Suppressor macrophage (primary cell): Measurements from ENCODE around the gene TEX44.
"Not testable (repeated sequence)": the region's sequence is repeated elsewhere in the genome, so short reads cannot be mapped to it uniquely, and the experiment has no call there.

Experiments
- DNase-seq, 4 experiments: peaks; one replicate each; pipeline ENCODE4 v3.0.0-alpha.2; 2020 to 2022

The TEX44 gene

DNA sequence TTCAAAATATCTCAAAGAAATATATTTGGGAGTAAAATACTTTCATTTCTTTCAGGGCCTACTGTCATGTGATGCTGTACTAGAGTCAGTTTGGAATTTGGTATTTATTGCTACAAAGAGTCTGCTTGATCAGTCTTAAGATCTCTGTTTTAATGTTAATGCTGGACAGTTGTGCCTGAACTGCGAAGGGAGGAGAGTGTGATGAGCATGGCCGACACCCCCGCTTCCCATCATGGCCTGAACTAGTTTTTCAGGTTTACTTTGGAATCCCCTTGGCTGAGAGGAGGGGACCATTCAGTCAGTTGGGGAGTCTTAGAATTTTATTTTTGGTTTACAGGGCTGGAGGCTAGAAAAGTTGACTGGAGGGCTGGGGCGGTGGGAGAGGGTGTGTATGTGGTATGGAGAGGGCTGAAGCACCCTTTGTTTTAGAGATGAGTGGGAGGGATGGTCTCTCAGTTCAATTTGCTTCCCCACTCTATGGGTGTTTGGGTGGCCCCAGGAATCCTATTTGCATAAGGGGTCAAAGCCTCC is 20.9 kb upstream of the TEX44 start:
- DNase-seq: no peak

DNA sequence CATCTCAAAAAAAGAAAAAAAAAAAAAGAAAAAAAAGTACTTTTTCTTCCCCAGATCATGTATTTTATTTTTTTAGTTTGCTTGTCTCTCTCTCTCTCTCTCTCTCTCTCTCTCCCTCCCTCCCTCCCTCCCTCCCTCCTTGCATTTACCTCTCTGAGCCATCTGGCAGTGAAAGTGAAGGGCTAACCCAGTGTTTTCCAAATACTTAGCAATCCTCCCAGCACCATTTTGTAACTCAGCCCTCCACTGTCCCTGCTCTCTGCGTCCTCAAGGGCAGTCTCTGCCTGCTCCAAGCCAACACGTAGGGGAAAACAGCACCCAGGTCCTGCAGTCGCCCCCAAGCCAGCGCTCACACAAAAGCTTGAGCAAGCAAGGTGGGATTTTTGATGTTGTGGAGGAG is 19.6 kb upstream of the TEX44 start:
- DNase-seq: no peak

DNA sequence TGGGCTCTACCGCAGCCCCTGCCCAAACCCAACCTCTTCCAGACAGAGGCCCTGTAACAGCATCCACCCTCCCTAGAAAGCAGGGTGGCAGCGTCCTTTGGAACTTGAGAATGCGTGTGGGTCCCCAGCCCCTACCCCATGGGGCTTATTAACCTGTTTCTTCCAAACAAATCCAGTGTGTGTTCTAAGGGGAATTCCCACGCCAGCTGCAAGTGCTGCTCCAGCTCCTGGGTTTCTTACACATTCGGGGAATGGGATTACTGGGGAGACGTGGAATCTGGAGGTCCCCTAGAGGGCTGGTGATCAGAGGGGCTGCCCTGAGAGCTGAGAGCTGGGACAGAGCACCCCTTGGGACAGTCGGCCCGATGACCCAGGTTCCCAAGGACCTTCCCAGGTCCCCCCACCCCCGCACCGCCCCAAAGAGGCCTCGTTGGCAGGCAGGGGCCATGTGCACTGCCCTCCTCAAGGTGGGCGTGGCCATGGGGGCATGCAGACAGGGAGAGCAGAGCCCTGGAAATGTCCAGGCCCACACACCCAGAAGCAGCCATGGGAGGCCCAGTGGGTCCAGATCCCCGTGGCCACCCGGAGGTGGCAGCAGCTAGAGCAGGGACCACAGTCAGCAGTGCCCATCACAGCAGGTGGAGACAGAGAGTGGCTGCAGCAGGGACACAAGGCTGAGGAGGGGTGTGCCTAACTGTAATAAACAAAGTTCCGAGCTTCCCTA is 18.8 kb upstream of the TEX44 start:
- no peak for DNase-seq

DNA sequence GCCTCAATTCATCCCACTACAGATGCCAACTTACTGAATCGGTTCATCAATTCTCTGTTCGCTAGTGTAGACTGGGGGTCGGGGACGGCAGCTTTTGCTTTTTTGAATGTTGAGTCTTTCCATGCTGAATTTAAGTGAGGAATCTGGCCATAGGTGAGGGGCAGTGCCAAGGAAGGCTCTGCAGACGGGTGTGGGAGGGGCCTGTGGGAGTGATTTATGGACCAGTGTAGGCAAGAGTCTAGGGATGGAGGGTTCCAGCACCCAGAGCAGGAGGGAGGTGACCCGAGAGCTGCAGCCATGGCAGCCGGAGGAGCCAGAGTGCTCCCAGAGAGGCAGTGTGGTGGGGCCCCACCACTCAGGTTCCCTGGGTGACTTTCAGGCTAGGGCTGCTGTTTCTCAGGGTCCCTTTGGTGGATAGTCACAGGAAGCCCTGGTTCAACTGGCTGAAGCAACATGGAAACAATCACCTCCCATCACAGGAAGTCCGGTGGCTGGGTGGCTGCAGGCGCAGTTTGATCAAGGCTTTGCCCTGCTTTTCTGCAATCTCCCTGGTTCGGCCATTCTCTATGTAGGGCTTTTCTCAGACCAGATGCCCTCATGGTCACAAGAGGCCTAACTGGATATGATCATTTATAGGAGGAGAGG is 16.9 kb upstream of the TEX44 start:
- no peak for DNase-seq

DNA sequence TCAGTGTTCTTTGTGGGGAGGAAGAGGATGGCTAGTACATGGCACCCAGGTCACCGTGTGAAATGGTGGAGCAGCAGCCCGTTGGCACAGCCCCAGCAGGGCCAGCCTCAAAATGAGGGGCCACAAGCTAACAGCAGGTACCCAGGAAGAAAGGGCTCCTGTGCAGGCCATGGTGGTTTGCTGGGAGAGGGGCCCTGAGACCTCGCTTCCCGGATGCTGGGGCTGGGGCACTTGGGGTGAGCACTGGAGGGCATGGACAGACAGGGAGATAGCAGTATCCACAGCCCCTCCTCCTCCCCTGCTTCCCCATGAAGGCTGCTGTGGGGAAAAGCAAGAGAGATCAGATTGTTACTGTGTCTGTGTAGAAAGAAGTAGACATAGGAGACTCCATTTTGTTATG is 16.2 kb upstream of the TEX44 start:
- no peak for DNase-seq

DNA sequence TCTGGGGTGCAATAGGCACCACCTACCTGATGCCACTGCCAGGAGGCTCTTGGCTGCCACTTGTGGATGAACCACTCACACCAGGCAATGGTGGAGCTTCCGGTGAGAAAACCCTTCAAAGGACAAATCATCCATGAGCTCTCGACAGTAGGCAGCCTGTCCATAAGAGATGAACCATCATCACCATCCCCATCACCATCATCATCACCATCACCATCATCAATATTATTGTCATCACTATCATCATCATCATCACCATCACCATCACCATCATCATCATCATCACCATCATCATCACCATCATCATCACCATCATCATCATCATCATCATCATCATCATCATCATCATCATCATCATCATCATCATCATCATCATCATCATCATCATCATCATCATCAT is 14.0 kb upstream of the TEX44 start:
- DNase-seq: not testable (repeated sequence)

DNA sequence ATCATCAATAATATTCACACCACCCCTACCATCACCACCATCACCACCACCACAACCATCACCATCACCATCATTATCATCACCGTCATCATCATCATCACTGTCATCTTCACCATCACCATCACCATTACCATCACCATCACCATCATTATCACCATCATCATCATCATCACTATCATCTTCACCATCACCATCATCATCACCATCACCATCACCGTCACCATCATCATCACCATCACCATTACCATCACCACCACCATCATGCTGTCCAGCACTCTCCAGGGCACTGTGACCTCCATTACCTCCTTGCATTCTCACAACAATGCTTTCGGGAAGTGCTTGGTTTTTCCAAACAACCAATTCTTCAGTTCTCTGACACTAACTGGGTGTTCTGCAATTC is 13.1 kb upstream of the TEX44 start:
- no peak for DNase-seq

DNA sequence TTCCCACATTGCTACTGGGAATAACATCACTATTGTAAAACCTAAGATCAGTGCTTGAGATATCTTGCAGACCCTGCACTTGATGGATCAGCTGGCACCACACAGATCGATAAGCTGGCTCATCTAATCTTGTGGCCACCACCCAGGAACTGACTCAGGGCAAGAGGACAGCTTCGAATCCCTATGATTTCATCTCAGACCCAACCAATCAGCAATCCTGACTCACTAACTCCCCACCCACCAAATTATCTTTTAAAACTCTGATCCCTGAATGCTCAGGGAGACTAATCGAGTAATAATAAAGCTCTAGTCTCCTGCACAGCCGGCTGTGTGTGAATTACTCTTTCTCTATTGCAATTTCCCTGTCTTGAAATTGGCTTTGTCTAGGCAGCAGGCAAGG is 11.3 kb upstream of the TEX44 start:
- no peak for DNase-seq

DNA sequence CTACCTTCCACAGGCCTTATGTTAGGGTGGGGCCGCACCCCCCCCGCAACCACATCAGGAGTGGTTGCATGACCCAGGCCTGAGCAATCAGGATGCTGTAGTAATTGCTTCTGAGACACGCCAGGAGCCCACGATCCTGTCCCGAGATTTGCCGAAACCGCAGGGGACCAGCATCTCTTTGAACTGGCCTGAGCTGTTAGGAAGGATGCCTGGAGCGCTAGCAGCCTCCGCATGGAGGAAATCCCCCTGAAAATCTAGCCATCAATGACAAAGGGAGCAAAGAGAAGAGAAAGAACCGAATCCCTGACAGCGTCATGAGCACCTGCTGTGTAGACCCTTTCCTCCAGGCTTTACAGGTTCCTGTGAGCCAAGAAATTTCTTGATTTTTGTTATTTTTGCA is 8.7 kb upstream of the TEX44 start:
- no peak for DNase-seq

DNA sequence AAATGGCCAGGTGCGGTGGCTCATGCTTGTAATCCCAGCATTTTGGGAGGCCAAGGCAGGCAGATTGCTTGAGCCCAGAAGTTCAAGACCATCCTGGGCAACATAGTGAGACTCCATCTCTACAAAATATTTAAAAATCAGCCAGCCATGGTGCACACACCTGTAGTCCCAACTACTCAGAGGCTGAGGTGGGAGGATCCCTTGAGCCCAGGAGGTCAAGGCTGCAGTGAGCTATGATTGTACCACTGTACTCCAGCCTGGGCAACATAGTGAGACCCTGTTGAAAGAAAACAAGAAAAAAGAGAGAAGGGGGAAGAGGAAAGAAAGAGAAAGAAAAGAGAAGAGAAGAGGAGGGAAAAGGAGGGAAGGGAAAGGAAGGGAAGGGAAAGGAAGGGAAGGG is 4.9 kb upstream of the TEX44 start:
- not testable (repeated sequence) for DNase-seq

DNA sequence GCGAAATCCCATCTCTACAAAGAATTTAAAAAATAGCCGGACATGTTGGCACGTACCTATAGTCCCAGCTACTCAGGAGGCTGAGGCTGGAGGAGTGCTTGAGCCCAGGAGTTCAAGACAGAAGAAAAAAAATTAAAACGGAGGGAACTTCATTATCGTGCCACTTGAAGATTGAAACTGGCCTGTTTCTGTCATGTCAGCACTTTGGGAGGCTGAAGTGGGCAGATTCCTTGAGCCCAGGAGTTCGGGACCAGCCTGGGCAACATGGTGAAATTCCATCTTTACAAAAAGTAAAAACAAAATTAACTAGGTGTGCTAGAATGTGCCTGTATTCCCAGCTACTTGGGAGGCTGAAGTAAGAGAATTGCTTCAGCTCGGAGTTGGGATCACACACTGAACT is 3.0 kb upstream of the TEX44 start:
- DNase-seq: no peak

DNA sequence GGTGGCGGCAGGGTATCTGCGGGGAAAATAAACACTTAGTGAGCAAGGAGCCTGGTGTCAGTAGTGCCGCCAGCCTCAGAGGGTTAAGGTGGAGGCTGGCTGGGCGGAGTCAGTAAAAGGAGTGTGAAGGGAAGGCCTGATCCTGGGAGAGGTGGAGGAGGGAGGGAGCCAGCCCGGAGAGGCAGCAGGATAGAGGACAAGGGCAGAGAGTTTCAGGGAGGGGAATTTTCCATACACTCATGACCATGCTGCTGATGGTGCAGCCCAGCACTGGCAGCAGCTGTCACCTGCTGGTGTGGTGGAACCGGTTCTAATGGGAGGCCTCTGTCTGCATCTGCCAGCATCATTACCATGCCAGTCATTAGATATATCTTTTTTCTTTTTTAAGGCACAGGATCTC is 2.0 kb upstream of the TEX44 start:
- DNase-seq: no peak

DNA sequence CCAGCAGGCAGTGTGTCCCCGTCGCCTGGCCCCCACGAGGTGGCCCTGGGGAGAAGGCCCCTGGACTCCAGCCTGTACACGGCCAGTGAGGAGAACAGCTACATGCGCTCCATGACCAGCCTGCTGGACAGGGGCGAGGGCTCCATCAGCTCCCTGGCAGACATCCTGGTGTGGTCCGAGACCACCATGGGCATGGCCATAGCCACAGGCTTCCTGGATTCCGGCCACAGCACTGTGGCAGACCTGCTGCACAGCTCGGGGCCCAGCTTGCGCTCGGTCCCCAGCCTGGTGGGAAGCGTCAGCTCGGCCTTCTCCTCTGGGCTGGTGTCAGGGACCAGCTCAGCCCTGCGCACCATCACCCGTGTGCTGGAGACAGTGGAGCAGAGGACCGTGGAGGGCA is 1.0 kb downstream of the TEX44 start:
- no peak for DNase-seq

DNA sequence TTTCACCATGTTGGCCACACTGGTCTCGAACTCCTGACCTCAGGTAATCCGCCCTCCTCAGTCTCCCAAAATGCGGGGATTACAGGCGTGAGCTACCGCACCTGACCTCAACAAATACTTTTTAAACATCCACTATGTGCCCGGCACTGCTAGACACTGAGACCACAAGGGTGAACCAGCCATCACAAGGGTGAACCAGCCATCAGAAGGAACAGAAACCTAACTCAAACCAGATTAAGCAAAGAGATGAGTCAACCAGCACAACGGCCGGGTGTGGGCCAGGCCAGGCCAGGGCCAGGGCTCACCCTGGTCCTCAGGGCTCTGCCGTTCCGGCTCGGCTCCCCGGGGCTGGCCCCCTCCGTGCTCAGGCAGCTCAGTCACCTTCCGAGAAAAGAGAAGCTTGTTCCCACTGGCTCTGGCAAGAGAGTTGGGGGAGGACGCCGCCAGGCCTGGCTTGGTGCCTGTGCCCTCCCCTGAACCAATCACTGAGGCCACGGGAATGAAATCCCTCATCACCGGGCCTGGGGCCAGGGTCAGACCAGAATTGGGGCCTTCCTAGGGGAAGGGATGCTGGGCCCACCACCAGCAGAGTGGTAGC is 4.4 kb downstream of the TEX44 start:
- peak; percentile 69 to 80 (median 78) for DNase-seq

DNA sequence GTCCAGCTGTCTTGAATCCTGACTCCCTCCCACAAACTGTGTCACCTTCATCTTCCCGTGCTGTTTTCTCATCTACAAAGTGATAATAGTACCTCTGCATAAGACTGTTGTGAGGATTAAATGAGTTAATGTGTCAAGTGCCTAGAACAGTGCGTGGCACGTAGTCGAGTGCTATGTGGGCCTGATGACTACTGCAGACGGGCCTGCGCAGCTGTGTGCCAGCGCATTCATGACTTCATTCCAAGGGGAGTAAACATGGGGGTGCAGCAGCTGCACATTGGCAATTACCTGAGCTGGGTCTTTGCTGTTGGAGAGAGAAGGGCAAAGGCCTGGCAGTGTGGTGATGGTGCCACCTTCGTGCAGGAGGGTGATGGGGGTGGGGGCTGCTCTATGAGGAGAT is 5.0 kb downstream of the TEX44 start:
- DNase-seq: no peak

DNA sequence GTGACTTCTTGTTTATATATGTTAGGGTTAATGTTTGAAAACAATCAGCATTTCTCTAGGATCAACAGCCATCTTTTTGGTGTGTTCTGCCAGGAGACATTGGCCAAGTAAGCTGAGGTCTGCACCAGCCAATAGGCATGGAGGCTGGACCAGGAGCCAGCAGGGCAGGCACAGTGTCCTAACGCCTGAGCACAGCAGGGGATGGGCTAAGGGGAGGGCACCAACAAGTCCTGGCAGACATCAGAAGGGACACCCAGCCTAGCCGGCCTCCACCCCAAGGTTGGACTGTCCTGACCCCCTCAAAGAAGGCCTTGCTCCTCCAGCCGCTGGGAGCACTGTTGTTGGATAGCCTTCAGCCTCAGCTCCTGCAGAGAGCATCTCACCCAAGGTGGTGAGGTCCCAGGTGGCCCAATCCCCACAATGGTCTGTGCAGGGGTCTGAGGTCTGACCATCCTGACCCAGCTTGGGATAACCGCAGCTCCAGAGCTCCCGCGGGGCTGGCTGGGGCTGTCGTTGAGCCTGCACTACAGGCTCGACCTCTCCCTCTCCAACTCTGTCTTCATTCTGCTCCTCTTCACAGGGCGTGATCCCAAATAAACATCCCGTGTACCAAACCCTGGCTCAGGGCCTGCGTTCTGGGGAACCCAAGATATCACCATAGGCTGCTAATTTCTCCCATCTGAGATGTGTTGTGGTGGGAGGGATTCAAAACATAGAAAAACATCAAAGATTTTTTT is 8.1 kb downstream of the TEX44 start:
- DNase-seq: no peak

DNA sequence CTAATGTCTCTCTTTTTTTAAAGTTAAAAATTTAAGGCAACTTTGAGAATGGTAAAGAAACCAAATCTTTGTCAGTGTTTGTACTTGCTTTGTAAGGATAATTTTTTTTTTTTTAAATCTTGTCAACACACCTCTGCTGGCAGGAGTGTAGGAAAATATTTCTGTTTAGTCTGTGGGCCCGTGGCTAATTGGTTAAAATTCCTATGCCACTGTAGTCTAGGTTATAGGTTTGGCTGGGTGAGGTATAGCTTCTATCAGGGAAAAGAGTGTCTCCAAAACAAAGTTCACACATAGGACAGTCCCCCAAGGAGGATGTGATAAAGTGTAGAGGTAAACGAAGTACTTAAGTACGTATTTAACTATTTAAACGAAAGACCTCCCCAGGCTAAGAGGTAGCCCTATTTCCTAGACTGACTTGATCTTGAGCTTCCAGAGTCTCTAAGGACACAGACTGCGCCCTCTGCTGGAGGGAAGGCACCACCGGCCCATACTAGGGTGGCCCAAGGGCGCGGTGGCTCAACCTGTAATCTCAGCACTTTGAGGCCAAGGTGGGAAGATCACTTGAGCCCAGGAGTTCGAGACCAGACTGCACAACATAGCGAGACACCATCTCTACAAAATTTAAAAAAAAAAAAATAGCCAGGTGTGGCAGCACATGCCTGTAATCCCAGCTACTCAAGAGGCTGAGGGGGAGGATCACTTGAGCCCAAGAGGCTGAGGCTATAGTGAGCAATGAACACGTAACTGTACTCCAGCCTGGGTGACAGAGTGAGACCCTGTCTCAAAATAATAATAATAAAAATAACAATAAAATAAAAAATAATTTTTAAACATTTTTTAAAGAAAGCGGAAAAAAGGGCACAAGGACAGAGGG is 8.9 kb downstream of the TEX44 start:
- peak; percentile 87 to 95 (median 92) for DNase-seq

DNA sequence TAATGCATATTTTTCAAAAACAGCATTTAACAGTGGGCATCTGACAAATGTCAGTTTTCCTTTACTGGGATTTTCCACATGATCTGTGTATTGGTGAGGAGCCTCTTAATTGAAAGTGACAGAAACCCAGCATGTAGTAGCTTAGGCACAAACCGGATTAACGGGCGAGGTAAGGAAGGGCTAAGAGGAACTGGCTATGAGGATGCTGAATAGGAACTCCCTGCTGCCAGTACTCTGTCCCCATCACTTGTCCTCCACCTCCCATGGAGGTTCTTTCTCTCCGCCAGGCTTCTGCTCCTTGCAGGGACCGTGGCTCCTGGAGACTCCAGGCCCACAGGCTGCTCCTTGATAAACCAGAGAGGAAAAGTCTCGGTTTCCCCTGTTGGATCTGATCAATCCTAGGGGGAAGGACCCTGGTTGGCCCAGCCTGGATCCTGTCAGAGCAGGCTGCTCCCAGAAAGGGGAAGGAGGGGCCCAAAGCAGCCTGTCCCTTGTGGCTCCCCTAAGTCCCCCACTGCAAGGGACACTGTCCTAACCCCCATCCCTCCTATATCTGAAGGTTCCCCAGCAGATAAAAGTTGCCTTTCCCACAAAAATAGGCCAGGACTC is 10.3 kb downstream of the TEX44 start:
- peak in 2 of 4 experiments; percentile 21 to 27 for DNase-seq

DNA sequence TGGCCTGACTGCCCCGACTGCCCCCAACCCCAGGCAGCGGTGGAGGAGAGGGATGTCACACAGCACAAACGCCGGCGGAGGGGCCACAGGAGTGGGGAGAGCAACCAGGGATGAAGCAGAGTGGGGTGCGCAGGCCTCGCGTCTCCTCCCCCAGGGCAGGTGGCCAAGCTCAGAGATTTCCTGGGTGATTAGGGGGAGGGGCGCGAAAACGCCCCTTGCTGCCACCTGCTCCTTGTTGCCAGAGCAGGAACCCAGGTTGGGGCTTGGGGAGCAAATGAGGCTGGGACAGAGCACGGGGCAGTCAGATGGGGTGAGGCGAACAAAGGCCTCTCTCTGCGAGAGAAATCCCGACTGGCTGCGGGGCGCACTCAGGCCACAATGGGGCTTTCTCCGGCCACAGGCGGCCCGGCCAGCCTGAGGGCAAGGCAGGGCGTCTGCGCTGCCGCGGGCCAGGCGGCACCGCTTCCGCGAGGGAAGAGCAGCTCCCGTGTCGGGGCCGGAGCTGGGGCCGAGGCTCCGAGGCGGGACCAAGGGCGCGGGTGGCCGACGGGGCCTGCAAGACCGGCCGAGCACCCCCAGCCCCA is 11.5 kb downstream of the TEX44 start:
- no peak for DNase-seq

DNA sequence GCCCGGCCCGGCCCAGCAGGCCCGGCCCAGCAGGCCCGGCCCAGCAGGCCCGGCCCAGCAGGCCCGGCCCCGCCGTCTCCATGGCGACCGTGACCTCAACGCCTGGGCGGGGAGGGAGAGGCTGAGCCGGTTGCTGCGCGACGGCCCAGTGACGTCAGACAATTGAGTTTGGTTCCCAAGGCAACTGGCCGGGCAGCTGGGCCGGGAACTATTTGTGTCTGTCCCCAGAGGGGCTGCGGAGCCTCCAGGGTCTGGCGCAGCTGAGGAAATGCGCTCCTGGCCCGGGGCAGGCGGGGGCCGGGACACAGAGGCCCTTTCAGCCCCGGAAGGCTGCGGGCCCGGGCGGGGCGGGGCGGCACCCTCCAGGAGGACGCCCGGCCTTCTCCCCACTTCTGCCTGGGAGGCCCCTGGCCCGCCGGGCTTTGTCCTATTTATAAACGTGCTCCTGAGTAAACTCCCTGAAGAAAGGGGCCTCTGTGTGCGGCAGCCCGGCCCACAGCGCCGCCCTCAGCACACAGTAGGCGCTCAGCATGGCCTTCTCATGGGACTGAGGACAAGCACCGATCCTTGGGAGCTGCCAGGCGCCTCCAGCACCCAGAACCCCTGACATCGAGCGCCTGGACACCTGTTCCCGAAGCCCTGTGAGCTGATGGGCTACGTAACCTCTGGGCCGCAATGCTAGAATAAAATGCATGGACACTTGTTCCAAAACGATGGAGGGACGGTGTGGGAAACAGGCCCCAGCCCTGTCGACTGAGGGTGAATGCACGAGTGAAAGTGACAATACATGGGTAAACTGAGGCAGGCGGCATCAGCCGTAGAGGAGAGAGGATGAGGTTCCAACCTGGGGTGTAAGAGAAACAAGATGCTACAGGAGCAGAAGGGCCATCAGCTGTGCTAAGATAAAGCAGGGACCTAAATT is 12.3 kb downstream of the TEX44 start:
- DNase-seq: peak; percentile 98 to 99 (median 99)
